Activated T-cell treated with anti-CD3 and anti-CD28 coated beads for 1 hour (primary cell): ENCODE measurements around the gene LCORL.
"Not testable (repeated sequence)": the region's sequence is repeated elsewhere in the genome, so short reads cannot be mapped to it uniquely, and the experiment has no call there.

Experiments used
- DNase-seq: peaks from one replicate; pipeline ENCODE4 v3.0.0-alpha.2; 2020; ENCODE audit warnings: low read depth

The LCORL gene

DNA sequence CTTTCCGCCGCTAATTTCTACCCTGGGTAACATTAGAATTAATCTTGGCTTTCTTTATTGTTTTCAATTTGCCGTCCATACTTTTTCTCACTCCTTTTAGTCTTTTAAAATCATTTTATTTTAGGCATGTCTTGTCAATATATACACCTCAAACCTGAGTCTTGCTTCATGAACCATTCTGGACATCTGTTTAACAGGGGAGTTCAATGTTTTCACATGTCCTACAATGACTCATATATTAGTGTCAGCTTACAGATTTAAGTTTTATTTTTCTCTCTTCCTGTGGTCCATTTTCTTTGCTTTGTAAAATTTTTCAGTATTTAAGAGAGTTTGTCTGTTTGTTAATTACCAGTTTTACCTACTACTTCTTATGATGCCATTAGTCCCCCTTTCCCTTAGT, 89.5 kb downstream of the LCORL start:
- DNase-seq, result no peak

DNA sequence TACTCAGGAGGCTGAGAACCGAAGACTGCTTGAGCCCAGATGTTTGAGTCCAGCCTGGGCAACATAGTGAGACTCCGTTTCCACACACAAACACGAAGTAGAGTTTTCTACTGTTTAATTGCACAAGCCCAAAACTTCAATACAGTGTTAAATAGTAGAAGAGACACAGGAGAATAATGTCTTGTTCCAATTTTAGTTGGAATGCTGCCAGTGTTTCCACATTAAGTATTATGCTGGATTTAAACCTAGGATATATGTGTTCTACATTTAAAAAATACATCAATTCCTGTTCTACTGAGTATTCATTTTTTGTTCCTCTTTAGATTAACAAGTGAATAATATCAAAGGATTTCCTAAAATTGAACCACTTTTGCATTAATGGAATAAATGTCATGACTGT, 91.3 kb downstream of the LCORL start:
- DNase-seq, result no peak

- DNase-seq, result no peak
Measured at GRCh38 chr4:17924189-17924588, 97.4 kb downstream of the LCORL start.

GRCh38 chr4:17921451-17921850, 100.1 kb downstream of the LCORL start:
- no peak for DNase-seq

DNA sequence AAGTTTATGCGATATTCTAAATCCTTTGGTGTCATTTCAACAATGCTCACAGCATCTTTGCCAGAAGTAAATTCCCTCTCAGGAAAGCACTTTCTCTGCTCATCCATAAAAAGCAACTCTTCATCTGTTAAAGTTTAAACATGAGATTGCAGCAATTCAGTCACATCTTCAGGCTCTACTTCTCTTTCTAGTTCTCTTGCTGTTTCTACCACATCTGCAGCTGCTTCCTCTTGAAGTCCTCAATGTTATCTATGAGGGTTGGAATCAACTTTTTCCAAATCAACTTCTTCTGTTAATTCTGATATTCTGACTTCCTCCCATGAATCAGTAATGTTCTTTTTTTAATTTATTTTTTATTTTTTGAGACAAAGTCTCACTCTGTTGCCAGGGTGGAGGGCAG, 100.9 kb downstream of the LCORL start:
- DNase-seq, result no peak

- DNase-seq, result no peak
Measured at GRCh38 chr4:17915439-17915838, 106.1 kb downstream of the LCORL start.

DNA sequence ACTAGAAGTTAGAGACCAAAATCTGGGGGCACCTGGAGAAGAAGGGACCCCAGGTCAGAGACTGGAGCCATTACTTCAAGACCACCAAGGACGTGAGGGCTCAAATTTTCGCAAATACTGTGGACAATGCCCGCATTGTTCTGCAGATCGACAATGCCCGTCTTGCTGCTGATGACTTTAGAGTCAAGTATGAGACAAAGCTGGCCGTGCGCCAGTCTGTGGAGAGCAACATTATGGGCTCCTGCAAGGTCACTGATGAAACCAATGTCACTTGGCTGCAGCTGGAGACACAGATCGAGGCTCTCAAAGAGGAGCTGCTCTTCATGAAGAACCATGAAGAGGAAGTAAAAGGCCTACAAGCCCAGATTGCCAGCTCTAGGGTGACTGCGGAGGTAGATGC, 109.5 kb downstream of the LCORL start:
- no peak for DNase-seq

GRCh38 chr4:17911608-17912007, 109.9 kb downstream of the LCORL start:
- DNase-seq, result no peak

- DNase-seq, result no peak
Measured at GRCh38 chr4:17898553-17899055, 123.0 kb downstream of the LCORL start.

DNA sequence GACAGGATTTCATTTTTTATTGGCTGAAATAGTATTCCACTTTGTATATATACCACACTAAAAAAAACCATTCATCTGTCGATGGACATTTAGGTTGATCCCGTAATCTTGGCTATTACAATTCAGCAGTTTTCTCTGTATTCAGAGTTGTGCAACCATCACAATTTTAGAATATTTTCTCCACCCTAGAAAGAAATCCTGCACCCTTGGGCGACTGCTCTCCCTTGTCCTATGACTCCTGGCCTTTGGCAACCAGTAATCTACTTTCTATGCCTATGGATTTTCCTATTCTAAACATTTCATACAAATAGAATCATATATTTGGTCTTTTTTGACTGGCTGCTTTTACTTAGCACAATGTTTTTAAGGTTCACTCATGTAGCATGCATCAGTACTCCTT, 126.1 kb downstream of the LCORL start:
- DNase-seq, result no peak

- DNase-seq, result no peak
Measured at GRCh38 chr4:17894421-17894820, 127.1 kb downstream of the LCORL start.

DNA sequence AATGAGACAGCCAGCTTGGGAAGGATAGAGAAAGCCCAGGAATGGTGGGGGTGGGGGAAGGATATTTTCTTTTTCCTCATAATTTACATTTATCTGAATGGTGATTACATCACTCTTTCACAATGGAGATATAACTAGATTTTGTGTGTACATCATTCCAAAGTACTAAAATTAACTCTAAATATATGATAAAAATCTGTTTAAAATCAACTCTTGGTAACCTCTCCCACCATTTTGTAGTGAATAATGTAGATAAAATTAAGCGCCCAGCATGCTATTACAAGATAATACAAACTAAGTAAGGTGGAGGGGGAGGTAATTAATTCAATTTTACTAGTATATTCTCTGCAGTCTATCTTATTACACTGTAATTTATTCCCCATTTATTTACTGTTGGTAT, 131.9 kb downstream of the LCORL start:
- DNase-seq, result no peak

GRCh38 chr4:17884511-17884910, 137.0 kb downstream of the LCORL start:
- DNase-seq, result no peak

GRCh38 chr4:17884063-17884462, 137.5 kb downstream of the LCORL start:
- no peak for DNase-seq

GRCh38 chr4:17877661-17878060, 143.9 kb downstream of the LCORL start:
- no peak for DNase-seq

- DNase-seq, result no peak
Measured at GRCh38 chr4:17876943-17877342, 144.6 kb downstream of the LCORL start.

- no peak for DNase-seq
Measured at GRCh38 chr4:17875402-17876070, 146.0 kb downstream of the LCORL start.

DNA sequence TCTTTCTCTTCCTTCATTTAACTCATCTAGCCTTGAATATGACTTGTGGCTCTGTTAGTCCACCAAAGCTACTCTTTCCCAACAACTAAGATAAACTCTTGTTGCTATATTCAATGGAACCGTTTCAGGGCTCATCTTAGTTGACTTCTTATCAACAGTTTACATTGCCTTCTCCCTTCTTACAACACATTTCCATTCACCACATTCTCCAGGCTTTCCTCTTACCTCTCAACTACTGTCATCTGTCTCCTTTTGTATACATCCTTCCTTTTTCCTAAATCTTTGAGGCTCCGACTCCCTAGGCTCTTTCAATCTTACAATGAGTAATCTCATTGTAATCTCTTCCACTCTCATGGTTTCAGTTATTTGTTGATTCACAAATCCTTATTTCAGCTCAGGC, 152.2 kb downstream of the LCORL start:
- DNase-seq, result no peak

DNA sequence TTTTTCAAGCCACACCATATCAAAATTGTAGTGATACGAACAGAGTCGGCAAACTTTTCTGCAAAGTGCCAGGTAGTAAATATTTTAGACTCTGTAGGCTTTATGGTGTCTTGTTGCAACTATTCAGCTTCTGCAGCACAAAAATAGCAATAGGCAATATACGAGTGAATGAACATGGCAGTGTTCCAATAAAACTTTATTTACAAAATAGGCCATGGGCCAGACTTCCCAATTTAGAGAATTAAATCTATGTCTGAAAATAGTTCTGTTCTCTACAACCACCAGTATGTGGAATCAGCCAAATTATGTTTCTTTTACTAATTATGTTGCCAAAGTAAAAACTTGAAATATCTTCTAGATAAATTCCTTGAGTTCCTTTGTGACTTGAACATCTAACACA, 154.3 kb downstream of the LCORL start:
- DNase-seq, result no peak

DNA sequence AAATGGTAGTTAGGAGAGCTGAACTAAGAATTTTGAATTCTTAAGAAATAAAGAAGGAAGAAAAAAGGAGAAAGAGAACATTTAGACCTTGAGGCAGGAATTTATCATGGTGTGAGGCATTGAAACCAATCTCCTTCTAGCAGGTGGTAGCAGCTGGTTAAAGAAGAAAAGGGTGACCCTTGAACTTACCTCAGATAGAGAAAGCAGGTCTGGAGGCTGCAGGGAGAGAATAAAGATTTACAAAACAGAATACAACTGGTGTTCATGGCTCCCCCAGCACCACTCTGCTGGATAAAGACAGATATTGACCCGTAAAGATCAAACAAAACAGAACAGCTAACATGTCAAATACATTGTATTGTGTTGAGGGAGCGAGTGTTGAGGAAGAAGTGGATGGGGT, 154.7 kb downstream of the LCORL start:
- no peak for DNase-seq

- DNase-seq, result no peak
Measured at GRCh38 chr4:17865866-17866363, 155.6 kb downstream of the LCORL start.

- DNase-seq, result not testable (repeated sequence)
Measured at GRCh38 chr4:17861906-17862305, 159.6 kb downstream of the LCORL start.

DNA sequence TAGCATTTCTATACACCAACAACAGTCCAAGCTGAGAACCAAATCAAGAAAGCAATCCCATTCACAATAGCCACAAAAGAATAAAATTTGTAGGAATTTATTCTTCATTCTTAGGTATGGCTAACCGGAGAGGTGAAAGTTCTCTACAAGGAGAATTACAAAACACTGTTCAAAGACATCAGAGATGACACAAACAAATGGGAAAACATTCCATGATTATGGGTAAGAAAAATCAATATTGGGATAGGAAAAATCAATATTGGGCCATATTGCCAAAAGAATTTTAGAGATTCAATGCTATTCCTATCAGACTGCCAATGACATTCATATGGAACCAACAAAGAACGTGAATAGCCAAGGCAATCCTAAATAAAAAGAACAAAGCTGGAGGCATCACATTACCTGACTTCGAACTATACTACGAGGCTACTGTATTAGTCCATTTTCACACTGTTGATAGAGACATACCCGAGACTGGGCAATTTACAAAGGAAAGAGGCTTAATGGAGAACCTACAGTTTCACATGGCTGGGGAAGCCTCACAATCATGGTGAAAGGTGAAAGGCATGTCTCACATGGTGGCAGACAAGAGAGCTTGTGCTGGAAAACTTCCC, 161.7 kb downstream of the LCORL start:
- no peak for DNase-seq

- no peak for DNase-seq
Measured at GRCh38 chr4:17854036-17854435, 167.5 kb downstream of the LCORL start.
